GM23338 (cell line): ENCODE results near the gene FLNB. TPM values are rescaled to one million over a fixed set of nuclear protein-coding genes. Genes with fewer than 3 reads are reported as not detected.

Experiments used
- ATAC-seq: fragments of 200-7000 bp; cut with Tn5 transposase; 3 replicates; pipeline ENCODE4 v1.9.1; 2020
- DNase-seq: peaks from one replicate; pipeline ENCODE4 v3.0.0-alpha.2; 2015; ENCODE audit warnings: low spot score
- H2AFZ ChIP-seq: fragments of 200-600 bp; sonication (generic); 2 replicates; pipeline ENCODE4 v1.8.0; 2016; ENCODE audit warnings: antibody characterized with exemption, mild to moderate bottlenecking, moderate library complexity
- H3F3A ChIP-seq: fragments of 200-600 bp; sonication (generic); replicated peaks from 2 replicates; pipeline ENCODE4 v1.8.0; 2017; ENCODE audit warnings: antibody characterized with exemption, mixed run types, low read depth
- H3K27ac ChIP-seq: fragments of 200-600 bp; sonication (generic); 2 replicates; pipeline ENCODE4 v1.6.1; 2016; ENCODE audit warnings: low read depth
- H3K27me3 ChIP-seq: fragments of 200-600 bp; sonication (generic); 2 replicates; pipeline ENCODE4 v1.8.0; 2016; ENCODE audit warnings: mild to moderate bottlenecking, mixed run types, moderate library complexity; ENCODE audit not compliant: insufficient read depth
- H3K36me3 ChIP-seq: fragments of 200-600 bp; sonication (generic); 2 replicates; pipeline ENCODE4 v1.8.0; 2016; ENCODE audit warnings: mild to moderate bottlenecking; ENCODE audit not compliant: insufficient read depth
- H3K4me1 ChIP-seq: fragments of 200-600 bp; sonication (generic); 2 replicates; pipeline ENCODE4 v1.8.0; 2016; ENCODE audit warnings: mild to moderate bottlenecking, moderate library complexity; ENCODE audit not compliant: insufficient read depth
- H3K4me2 ChIP-seq: fragments of 200-600 bp; sonication (generic); 2 replicates; pipeline ENCODE4 v1.7.1; 2017; ENCODE audit warnings: mixed run types
- H3K4me3 ChIP-seq: fragments of 200-600 bp; sonication (generic); 2 replicates; pipeline ENCODE4 v1.6.1; 2016; ENCODE audit warnings: mixed run types
- H3K79me2 ChIP-seq: fragments of 200-600 bp; sonication (generic); replicated peaks from 2 replicates; pipeline ENCODE4 v1.8.0; 2017; ENCODE audit warnings: mild to moderate bottlenecking; ENCODE audit not compliant: insufficient read depth
- H3K9me2 ChIP-seq: fragments of 200-600 bp; sonication (generic); 2 replicates; pipeline ENCODE4 v1.8.0; 2017; ENCODE audit not compliant: insufficient read depth
- H4K20me1 ChIP-seq: fragments of 200-600 bp; sonication (generic); replicated peaks from 2 replicates; pipeline ENCODE4 v1.8.0; 2017; ENCODE audit warnings: mild to moderate bottlenecking; ENCODE audit not compliant: insufficient read depth
- H3K27ac Mint-ChIP-seq: 2 replicates; pipeline ENCODE4 v1.8.0; 2020; ENCODE audit warnings: inconsistent platforms, mild to moderate bottlenecking, moderate library complexity, mixed read lengths
- H3K27me3 Mint-ChIP-seq: 3 replicates; pipeline ENCODE4 v1.8.0; 2022; ENCODE audit warnings: low read depth, mild to moderate bottlenecking, moderate library complexity, mixed read lengths, inconsistent platforms; ENCODE audit not compliant: insufficient read depth, poor library complexity
- H3K36me3 Mint-ChIP-seq: 3 replicates; pipeline ENCODE4 v1.8.0; 2021; ENCODE audit warnings: low read depth, mild to moderate bottlenecking, inconsistent platforms, moderate library complexity, mixed read lengths
- H3K4me1 Mint-ChIP-seq: 3 replicates; pipeline ENCODE4 v1.8.0; 2020; ENCODE audit warnings: mild to moderate bottlenecking, inconsistent platforms, mixed read lengths
- H3K4me3 Mint-ChIP-seq: 3 replicates; pipeline ENCODE4 v1.8.0; 2021; ENCODE audit warnings: moderate library complexity, mild to moderate bottlenecking, inconsistent platforms, mixed read lengths
- H3K9me3 Mint-ChIP-seq: 3 replicates; pipeline ENCODE4 v1.8.0; 2020; ENCODE audit warnings: moderate library complexity, mild to moderate bottlenecking, inconsistent platforms, mixed read lengths
- CREB1 ChIP-seq: fragments of 250-450 bp; sonication (Bioruptor Pico); IDR thresholded peaks from 2 replicates; pipeline ENCODE4 v1.5.0; 2020; ENCODE audit warnings: low read depth, mild to moderate bottlenecking, moderate library complexity
- CTCF ChIP-seq, 2 experiments: fragments of 200-600 bp in 1 of 2; sonication (generic) in 1 of 2; conservative IDR thresholded peaks; 2 replicates each; pipeline versions ENCODE4 v1.5.1 to v1.6.1; 2016 to 2017; ENCODE audit warnings: antibody characterized with exemption in 2 of 2, low read depth in 2 of 2, mild to moderate bottlenecking in 2 of 2, moderate library complexity in 1 of 2
- ETS1 ChIP-seq: IDR thresholded peaks from 2 replicates; pipeline ENCODE4 v1.6.1; 2016; ENCODE audit warnings: antibody characterized with exemption
- EZH2 ChIP-seq: fragments of 200-600 bp; sonication (generic); IDR thresholded peaks from one replicate; pipeline ENCODE4 v1.8.0; 2017; ENCODE audit warnings: antibody characterized with exemption, mild to moderate bottlenecking, low read depth; ENCODE audit not compliant: unreplicated experiment
- NANOG ChIP-seq: IDR thresholded peaks from 2 replicates; pipeline ENCODE4 v1.6.1; 2016; ENCODE audit warnings: antibody characterized with exemption, borderline replicate concordance
- STAT1 ChIP-seq: IDR thresholded peaks from one replicate; pipeline ENCODE4 v1.6.1; 2016; ENCODE audit warnings: antibody characterized with exemption; ENCODE audit not compliant: unreplicated experiment
- ZNF331 ChIP-seq: fragments of 250-450 bp; sonication (Bioruptor Pico); IDR thresholded peaks from 2 replicates; pipeline ENCODE4 v1.5.0; 2020; ENCODE audit warnings: low read depth, mild to moderate bottlenecking, moderate library complexity
- ZNF462 ChIP-seq: fragments of 250-450 bp; sonication (Bioruptor Pico); IDR thresholded peaks from 2 replicates; pipeline ENCODE4 v1.5.0; 2020; ENCODE audit warnings: mild to moderate bottlenecking, moderate library complexity
- polyA plus RNA-seq: library from polyadenylated mRNA; unstranded; fragments of >200 nt; fragmentation: Nextera tagmentation; extraction: Ambion mirVana; gene quantifications from 2 replicates; pipeline ENCODE4 v1.2.1, GENCODE V29; 2016
- total RNA-seq: library from RNA; depleted of rRNA; stranded (reverse); fragments of >200 nt; shearing (Covaris generic); gene quantifications from 2 replicates; pipeline ENCODE4 v1.2.3, GENCODE V29; 2014

The FLNB gene
- total and polyA plus RNA-seq, 2 experiments from 2014 or later: 39.7 to 179 TPM

GRCh38 chr3:58198362-58198761 lies 190.1 kb downstream of the FLNB start:
- Mint-ChIP-seq H3K36me3 (no peaks in the 10 kb centered on the region), H3K9me3 (peaks cover 6% of the 10 kb centered on the region; the same call in 1 of the 3 replicates), H3K4me3 (no peak overlapping the region), H3K27me3 (peaks cover 2% of the 10 kb centered on the region), H3K4me1 (no peaks in the 10 kb centered on the region), H3K27ac (no peak overlapping the region)
- no peak overlapping the region for H3K4me2 ChIP-seq
- no peaks in the 10 kb centered on the region for H4K20me1 ChIP-seq
- no peak for DNase-seq
- no peaks in the 10 kb centered on the region for H3K36me3 ChIP-seq
- no peaks in the 10 kb centered on the region for H3K79me2 ChIP-seq
- no peak overlapping the region for H3K4me3 ChIP-seq
- H3F3A ChIP-seq: no peaks in the 10 kb centered on the region
- no peaks in the 10 kb centered on the region for H3K27me3 ChIP-seq
- H3K9me2 ChIP-seq: no peaks in the 10 kb centered on the region
- no peak for ATAC-seq
- H3K27ac ChIP-seq: no peak overlapping the region
- TF ChIP-seq ZNF331 (CRISPR knock-in tag) (no peak), EZH2 (no peak), STAT1 (no peak), ZNF462 (CRISPR knock-in tag) (no peak)
- no peak overlapping the region for H2AFZ ChIP-seq
- H3K4me1 ChIP-seq: no peaks in the 10 kb centered on the region

- no peaks in the 10 kb centered on the region for H3K4me1 Mint-ChIP-seq
- peaks cover 2% of the 10 kb centered on the region for H3K27me3 Mint-ChIP-seq
- Histone ChIP-seq H3F3A (no peaks in the 10 kb centered on the region), H3K36me3 (no peaks in the 10 kb centered on the region), H3K4me2 (no peak overlapping the region), H4K20me1 (no peaks in the 10 kb centered on the region), H3K9me2 (no peaks in the 10 kb centered on the region), H2AFZ (no peak overlapping the region; the same call in 1 of the 2 replicates), H3K4me3 (no peak overlapping the region), H3K4me1 (no peaks in the 10 kb centered on the region), H3K79me2 (no peaks in the 10 kb centered on the region), H3K27ac (no peak overlapping the region), H3K27me3 (no peaks in the 10 kb centered on the region)
- no peak overlapping the region for H3K4me3 Mint-ChIP-seq
- H3K36me3 Mint-ChIP-seq: no peaks in the 10 kb centered on the region
- peaks cover 6% of the 10 kb centered on the region; the same call in 1 of the 3 replicates for H3K9me3 Mint-ChIP-seq
- H3K27ac Mint-ChIP-seq: no peak overlapping the region
- ATAC-seq (no peak), DNase-seq (no peak)
- TF ChIP-seq CTCF (conservative IDR thresholded peaks at IDR 0.05; ENCODE audit: low read depth in 2 of 2) (no peak), ETS1 (no peak), NANOG (no peak), CREB1 (CRISPR knock-in tag) (no peak)
These were observed 190.6 kb downstream of the FLNB start for GRCh38 chr3:58198804-58199203.
